ENCODE measurements around the gene IRS4. TPM values are rescaled to one million over a fixed set of nuclear protein-coding genes. Genes with fewer than 3 reads are reported as not detected.

Gene IRS4
- 70.1 and 102 TPM in 2 replicates for total RNA-seq (ENCODE audit: low replicate concordance)

DNA sequence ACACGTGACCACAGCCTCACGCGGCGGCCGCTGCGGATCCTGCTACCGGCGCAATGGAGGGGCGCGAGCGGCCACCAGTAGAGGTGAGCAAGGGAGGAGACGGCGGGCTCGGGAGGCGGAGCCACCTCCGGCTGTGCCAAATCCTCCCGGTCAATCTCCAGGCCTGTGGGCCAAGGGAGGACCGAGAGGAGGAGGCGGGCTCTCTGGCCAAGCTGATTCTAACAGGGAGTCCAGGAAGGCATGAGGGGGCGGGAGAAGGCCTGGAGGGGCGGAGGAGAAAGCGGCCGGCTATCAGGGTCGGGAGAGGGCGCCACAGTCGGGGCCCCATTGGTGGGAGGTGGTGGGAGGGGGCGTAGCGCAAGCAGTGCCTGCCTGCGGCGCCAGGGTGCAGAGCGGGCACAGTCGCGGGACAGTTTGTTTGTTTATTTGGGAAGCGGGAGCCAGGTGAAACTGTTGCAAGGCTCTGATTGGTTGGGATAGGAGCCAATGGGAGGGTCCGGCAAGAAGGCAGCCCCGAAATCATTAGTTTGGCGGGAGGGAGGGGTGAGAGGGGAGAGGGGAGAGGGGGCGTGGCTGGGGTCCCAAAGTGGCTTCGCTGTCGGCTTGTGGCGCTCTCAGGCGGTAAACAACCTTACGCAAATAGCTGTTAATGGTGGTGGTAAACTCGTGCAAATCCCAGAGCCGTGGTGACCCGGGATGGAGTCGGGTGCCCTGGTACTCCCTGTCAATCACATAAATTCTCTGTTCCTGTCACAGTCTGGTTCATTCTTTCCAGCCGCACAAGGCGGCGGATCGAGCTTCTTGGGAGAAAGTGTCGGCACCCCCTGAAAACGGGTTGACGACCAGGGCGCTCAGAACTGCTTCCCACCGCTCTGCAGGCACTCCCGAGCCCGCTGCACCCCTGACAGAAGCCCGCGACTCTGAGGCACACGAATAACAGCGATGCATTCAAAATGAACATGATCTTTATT lies at the start of gene IRS4:
Gene IRS4, minus strand, starts transcription at position 55 of the 971 bp plus-strand sequence.
- H4K20me1 ChIP-seq (ENCODE audit: low read depth) = peaks cover 27% of the 10 kb centered on the region
- peaks cover 3% of the 10 kb centered on the region for H3K36me3 Mint-ChIP-seq
- H3K27ac ChIP-seq = peak within 1 kb of the TSS; percentile 89
- peaks cover 71% of the 10 kb centered on the region for H3K79me2 ChIP-seq (ENCODE audit: low read depth)
- no peaks in the 10 kb centered on the region for H3K27me3 ChIP-seq
- TF ChIP-seq EZH2 (IDR thresholded peaks at IDR 0.05) (no peak), EZH2phosphoT487 (IDR thresholded peaks at IDR 0.05) (no peak)
- TF ChIP-seq, protein P1, sequence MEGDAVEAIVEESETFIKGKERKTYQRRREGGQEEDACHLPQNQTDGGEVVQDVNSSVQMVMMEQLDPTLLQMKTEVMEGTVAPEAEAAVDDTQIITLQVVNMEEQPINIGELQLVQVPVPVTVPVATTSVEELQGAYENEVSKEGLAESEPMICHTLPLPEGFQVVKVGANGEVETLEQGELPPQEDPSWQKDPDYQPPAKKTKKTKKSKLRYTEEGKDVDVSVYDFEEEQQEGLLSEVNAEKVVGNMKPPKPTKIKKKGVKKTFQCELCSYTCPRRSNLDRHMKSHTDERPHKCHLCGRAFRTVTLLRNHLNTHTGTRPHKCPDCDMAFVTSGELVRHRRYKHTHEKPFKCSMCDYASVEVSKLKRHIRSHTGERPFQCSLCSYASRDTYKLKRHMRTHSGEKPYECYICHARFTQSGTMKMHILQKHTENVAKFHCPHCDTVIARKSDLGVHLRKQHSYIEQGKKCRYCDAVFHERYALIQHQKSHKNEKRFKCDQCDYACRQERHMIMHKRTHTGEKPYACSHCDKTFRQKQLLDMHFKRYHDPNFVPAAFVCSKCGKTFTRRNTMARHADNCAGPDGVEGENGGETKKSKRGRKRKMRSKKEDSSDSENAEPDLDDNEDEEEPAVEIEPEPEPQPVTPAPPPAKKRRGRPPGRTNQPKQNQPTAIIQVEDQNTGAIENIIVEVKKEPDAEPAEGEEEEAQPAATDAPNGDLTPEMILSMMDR (IDR thresholded peaks at IDR 0.05) = peak; percentile 47
- H3K4me3 Mint-ChIP-seq = peak within 1 kb of the TSS; percentile 94
- peaks cover 57% of the 10 kb centered on the region for H3F3A ChIP-seq (ENCODE audit: low read depth)
- H3K4me3 ChIP-seq = peak within 1 kb of the TSS; percentile 64
- peaks cover 32% of the 10 kb centered on the region for H3K27me3 Mint-ChIP-seq (ENCODE audit: insufficient read depth, low read depth)
- H3K4me1 Mint-ChIP-seq = peaks cover 35% of the 10 kb centered on the region
- no peak within 1 kb of the TSS for H3K27ac Mint-ChIP-seq
- H3K9ac ChIP-seq = peak within 1 kb of the TSS; percentile 30
- peaks cover 5% of the 10 kb centered on the region for H3K36me3 ChIP-seq
- peak within 1 kb of the TSS; percentile 91 for H3K4me2 ChIP-seq
- H3K9me3 ChIP-seq (ENCODE audit: low read depth) = no peaks in the 10 kb centered on the region
- peak; percentile 94 for DNase-seq (ENCODE audit: low spot score)
- H2AFZ ChIP-seq (replicated peaks) = peak within 1 kb of the TSS; percentile 89
- peaks cover 52% of the 10 kb centered on the region for H3K4me1 ChIP-seq
- peaks cover 3% of the 10 kb centered on the region for H3K9me3 Mint-ChIP-seq

DNA sequence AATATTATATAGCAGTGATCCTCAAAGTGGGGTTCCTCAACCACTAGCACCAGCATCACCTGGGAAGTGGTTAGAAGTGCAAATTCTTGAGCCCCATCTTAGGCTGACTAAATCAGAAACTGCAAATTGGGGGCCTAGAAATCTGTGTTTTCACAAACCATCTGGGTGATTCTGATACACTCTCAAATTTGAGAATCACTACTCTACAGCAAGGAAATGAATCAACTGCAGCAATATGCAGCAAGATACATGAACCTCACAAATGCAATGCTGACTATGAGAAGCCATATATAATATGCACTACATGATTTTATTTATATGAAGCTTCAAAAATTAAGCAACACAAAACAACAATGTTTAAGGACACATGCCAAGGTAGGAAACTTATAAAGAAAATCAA lies 36.2 kb upstream of the IRS4 start:
- H3K27ac ChIP-seq = no peak overlapping the region
- peaks cover 38% of the 10 kb centered on the region for H3F3A ChIP-seq (ENCODE audit: low read depth)
- no peaks in the 10 kb centered on the region for H3K9me3 ChIP-seq (ENCODE audit: low read depth)
- Mint-ChIP-seq H3K27ac (no peak overlapping the region), H3K36me3 (peaks cover 1% of the 10 kb centered on the region), H3K9me3 (no peaks in the 10 kb centered on the region), H3K27me3 (ENCODE audit: insufficient read depth, low read depth) (peaks cover 2% of the 10 kb centered on the region), H3K4me1 (no peaks in the 10 kb centered on the region), H3K4me3 (no peak overlapping the region)
- no peaks in the 10 kb centered on the region for H4K20me1 ChIP-seq (ENCODE audit: low read depth)
- DNase-seq (ENCODE audit: low spot score) = no peak
- no peaks in the 10 kb centered on the region for H3K27me3 ChIP-seq
- H3K4me1 ChIP-seq = no peaks in the 10 kb centered on the region
- no peaks in the 10 kb centered on the region for H3K36me3 ChIP-seq
- H2AFZ ChIP-seq (replicated peaks) = no peak overlapping the region
- no peak overlapping the region for H3K9ac ChIP-seq
- no peak overlapping the region for H3K4me3 ChIP-seq
- no peak overlapping the region for H3K4me2 ChIP-seq
- TF ChIP-seq EZH2phosphoT487 (IDR thresholded peaks at IDR 0.05) = no peak
- TF ChIP-seq, protein P1 (IDR thresholded peaks at IDR 0.05) = no peak
- no peak for TF ChIP-seq EZH2 (IDR thresholded peaks at IDR 0.05)
- no peaks in the 10 kb centered on the region for H3K79me2 ChIP-seq (ENCODE audit: low read depth)

DNA sequence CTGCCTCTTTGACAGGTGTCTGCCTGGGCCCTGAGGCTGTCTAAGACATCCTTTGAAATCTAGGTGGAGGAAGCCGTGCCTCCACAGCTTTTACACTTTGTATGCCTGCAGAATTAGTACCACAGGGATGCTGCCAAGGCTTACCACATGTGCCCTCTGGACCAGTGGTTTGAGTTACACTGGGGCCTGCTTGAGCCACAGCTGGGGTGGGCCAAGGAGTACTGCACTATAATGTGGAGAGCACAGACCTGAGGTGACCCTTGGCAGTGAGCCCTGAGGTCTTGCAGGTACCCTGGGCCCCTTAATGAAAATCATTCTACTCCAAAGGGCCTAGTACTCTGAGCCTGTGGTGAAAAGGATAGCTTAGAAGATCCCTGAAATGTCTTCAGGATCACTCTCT lies 27.2 kb upstream of the IRS4 start:
- DNase-seq (ENCODE audit: low spot score) = no peak
- Mint-ChIP-seq H3K27me3 (ENCODE audit: insufficient read depth, low read depth) (no peaks in the 10 kb centered on the region), H3K4me1 (no peaks in the 10 kb centered on the region), H3K9me3 (no peaks in the 10 kb centered on the region), H3K27ac (no peak overlapping the region), H3K36me3 (no peaks in the 10 kb centered on the region), H3K4me3 (no peak overlapping the region)
- no peaks in the 10 kb centered on the region for H4K20me1 ChIP-seq (ENCODE audit: low read depth)
- H3K36me3 ChIP-seq = no peaks in the 10 kb centered on the region
- no peak overlapping the region for H3K4me3 ChIP-seq
- H3K27me3 ChIP-seq = no peaks in the 10 kb centered on the region
- H3K27ac ChIP-seq = no peak overlapping the region
- H3K4me2 ChIP-seq = no peak overlapping the region
- no peaks in the 10 kb centered on the region for H3K9me3 ChIP-seq (ENCODE audit: low read depth)
- no peaks in the 10 kb centered on the region for H3K4me1 ChIP-seq
- H2AFZ ChIP-seq (replicated peaks) = no peak overlapping the region
- no peak for TF ChIP-seq EZH2phosphoT487 (IDR thresholded peaks at IDR 0.05)
- TF ChIP-seq, protein P1 (IDR thresholded peaks at IDR 0.05) = no peak
- no peak for TF ChIP-seq EZH2 (IDR thresholded peaks at IDR 0.05)
- H3K9ac ChIP-seq = no peak overlapping the region
- no peaks in the 10 kb centered on the region for H3K79me2 ChIP-seq (ENCODE audit: low read depth)
- H3F3A ChIP-seq (ENCODE audit: low read depth) = no peaks in the 10 kb centered on the region
